K562 (cell line): ENCODE results near the gene PLAGL1. TPM values are rescaled to one million over a fixed set of nuclear protein-coding genes. Genes with fewer than 3 reads are reported as not detected.
A peak's percentile ranks its signal among the peaks of the same experiment; 100 is the strongest.

Experiments used
- ATAC-seq: fragments of 200-7000 bp; cut with Tn5 transposase; 3 replicates; pipeline ENCODE4 v1.9.1; 2020; ENCODE audit warnings: moderate library complexity
- BruUV-seq: library from RNA; stranded (reverse); fragments of 400-500 nt; replicated peaks from 2 replicates; lab custom pipeline; 2021; lab: Mats Ljungman, UMichigan
- CTCF ChIA-PET: fragments of 300-600 bp; formaldehyde crosslinking; extraction: SDS; loops from one replicate; lab custom pipeline; 2021; ENCODE audit warnings: low intra/inter-chr PET ratio; lab: Yijun Ruan, JAX
- POLR2A ChIA-PET: fragments of 300-600, 350-650 bp; sonication (Branson Sonifier 250); formaldehyde crosslinking; extraction: SDS; loops from one replicate; lab custom pipeline; 2021; ENCODE audit warnings: antibody characterized with exemption, inconsistent platforms; lab: Yijun Ruan, JAX
- DNase-seq, 4 experiments: peaks; one replicate each; pipeline versions ENCODE4 v3.0.0 to v3.0.0-alpha.2; 2011 to 2018; ENCODE audit warnings: low spot score in 3 of 4, mixed read lengths in 3 of 4; ENCODE audit errors: extremely low read depth in 1 of 4
- FAIRE-seq: peaks from 2 replicates; lab custom pipeline; 2011; peaks lifted over from hg19 to GRCh38; lab: Jason Lieb, UNC
- H2AFZ ChIP-seq: 2 replicates; pipeline ENCODE4 v1.6.0; 2011; ENCODE audit warnings: low read depth, low read length, control low read depth, inconsistent platforms
- H3K27ac ChIP-seq: fragments of 200-600 bp; 3 replicates; pipeline ENCODE4 v1.8.0; 2011; ENCODE audit warnings: low read depth, mild to moderate bottlenecking, control low read depth, inconsistent platforms, low read length, moderate library complexity, mixed read lengths; ENCODE audit errors: extremely low read depth
- H3K27me3 ChIP-seq, 2 experiments: fragments of 300-600 bp in 1 of 2; 2 replicates in 1 of 2; 3 replicates in 1 of 2; pipeline versions ENCODE4 v1.6.0 to v1.8.0; 2011; ENCODE audit warnings: inconsistent platforms in 2 of 2, low read length in 2 of 2, mild to moderate bottlenecking in 1 of 2, mixed read lengths in 1 of 2, moderate library complexity in 1 of 2; ENCODE audit not compliant: control insufficient read depth in 2 of 2, insufficient read depth in 2 of 2
- H3K36me3 ChIP-seq: fragments of 300-600 bp; 3 replicates; pipeline ENCODE4 v1.8.0; 2011; ENCODE audit warnings: mild to moderate bottlenecking, low read length, inconsistent platforms; ENCODE audit not compliant: control insufficient read depth, insufficient read depth
- H3K4me1 ChIP-seq, 2 experiments: fragments of 200-600 bp in 1 of 2; replicated peaks in 1 of 2; 2 replicates in 1 of 2; 3 replicates in 1 of 2; pipeline versions ENCODE4 v1.5.1 to v1.8.0; 2011; ENCODE audit warnings: inconsistent platforms in 2 of 2, low read length in 2 of 2, mild to moderate bottlenecking in 1 of 2, mixed read lengths in 1 of 2, moderate library complexity in 1 of 2; ENCODE audit not compliant: control insufficient read depth in 2 of 2, insufficient read depth in 2 of 2
- H3K4me2 ChIP-seq: 2 replicates; pipeline ENCODE4 v1.6.1; 2011; ENCODE audit warnings: low read length, control low read depth, inconsistent platforms, mixed read lengths; ENCODE audit not compliant: insufficient read depth
- H3K4me3 ChIP-seq: fragments of 200-600 bp; sonication (generic), shearing (Covaris generic); 2 replicates; pipeline ENCODE4 v1.5.1; 2016; ENCODE audit warnings: control low read depth, inconsistent platforms
- H3K79me2 ChIP-seq: fragments of 200-600 bp; 3 replicates; pipeline ENCODE4 v1.8.0; 2011; ENCODE audit warnings: low read length, inconsistent platforms; ENCODE audit not compliant: control insufficient read depth, insufficient read depth
- H3K9ac ChIP-seq, 2 experiments: 2 replicates each; pipeline versions ENCODE4 v1.6.0 to v1.6.1; 2011; ENCODE audit warnings: low read depth in 2 of 2, low read length in 2 of 2, control low read depth in 1 of 2, inconsistent platforms in 1 of 2, mild to moderate bottlenecking in 1 of 2, mixed read lengths in 1 of 2; ENCODE audit not compliant: insufficient read depth in 1 of 2
- H3K9me1 ChIP-seq: one replicate; pipeline ENCODE4 v1.6.0; 2011; ENCODE audit warnings: inconsistent platforms, mild to moderate bottlenecking, low read length, moderate library complexity; ENCODE audit not compliant: control insufficient read depth, insufficient read depth
- H3K9me3 ChIP-seq: replicated peaks from 2 replicates; pipeline ENCODE4 v1.5.1; 2011; ENCODE audit warnings: low read depth, low read length, inconsistent platforms; ENCODE audit not compliant: control insufficient read depth, insufficient read depth
- H4K20me1 ChIP-seq: replicated peaks from 2 replicates; pipeline ENCODE4 v1.6.1; 2011; ENCODE audit warnings: low read length, inconsistent platforms, mixed read lengths; ENCODE audit not compliant: control insufficient read depth, insufficient read depth
- ATF1 ChIP-seq, 2 experiments: fragments of 450-650 bp in 1 of 2; IDR thresholded peaks; 2 replicates each; pipeline ENCODE4 v1.6.1; 2016; ENCODE audit warnings: missing compliant biosample characterization in 1 of 2, missing genetic modification characterization in 1 of 2
- HDAC2 ChIP-seq: fragments of 450-650 bp; IDR thresholded peaks from 2 replicates; pipeline ENCODE4 v1.6.1; 2016; ENCODE audit warnings: mild to moderate bottlenecking
- MAFF ChIP-seq: IDR thresholded peaks from 2 replicates; pipeline ENCODE4 v1.6.1; 2012; ENCODE audit warnings: low read length, improper control_type of control experiment
- MAFG ChIP-seq: fragments of 450-650 bp; conservative IDR thresholded peaks from 2 replicates; pipeline ENCODE4 v1.6.1; 2016; ENCODE audit warnings: missing genetic modification characterization, missing compliant biosample characterization
- MAFK ChIP-seq: IDR thresholded peaks from 2 replicates; pipeline ENCODE4 v1.6.1; 2011; ENCODE audit warnings: low read length, improper control_type of control experiment
- NFIC ChIP-seq: fragments of 450-650 bp; IDR thresholded peaks from 2 replicates; pipeline ENCODE4 v1.6.1; 2017; ENCODE audit warnings: mild to moderate bottlenecking, inconsistent platforms
- TEAD4 ChIP-seq, 2 experiments: sonication (generic) in 1 of 2; formaldehyde crosslinking in 1 of 2; IDR thresholded peaks; 2 replicates each; pipeline versions ENCODE4 v1.6.1 to v1.8.0; 2012 to 2022; ENCODE audit warnings: borderline replicate concordance in 1 of 2, inconsistent platforms in 1 of 2, low read length in 1 of 2, mild to moderate bottlenecking in 1 of 2, missing genetic modification reagents in 1 of 2
- ZKSCAN1 ChIP-seq: fragments of 150-350 bp; IDR thresholded peaks from 2 replicates; pipeline ENCODE4 v1.6.1; 2016; ENCODE audit warnings: low read depth, low read length
- WGBS: fragments of 100-300 bp; shearing (Covaris generic); methylation state at CpG from one replicate; pipeline ENCODE4 v1.1.6; 2016; ENCODE audit warnings: low coverage, mixed read lengths; ENCODE audit not compliant: insufficient coverage; ENCODE audit errors: missing lambda C conversion rate; 5-methylcytosine and 5-hydroxymethylcytosine counted together
- in situ Hi-C: fragments of 300-500 bp; cut with MboI; formaldehyde crosslinking; loops from 4 replicates; pipeline ENCODE4 v1.15.0; 2018; ENCODE audit warnings: inconsistent platforms, mixed read lengths
- intact Hi-C: fragments of 100-400 bp; cut with micrococcal nuclease; formaldehyde crosslinking; loops from 2 replicates; pipeline ENCODE4 v1.14.2; 2022
- polyA plus RNA-seq, 8 experiments: library from polyadenylated mRNA; depleted of rRNA in 4 of 8; stranded (reverse) in 5 of 8; unstranded in 3 of 8; fragments of >200 nt; fragmentation: Nextera tagmentation in 2 of 8; fragmentation: Illumina TruSeq in 1 of 8; extraction: Ambion mirVana in 2 of 8; extraction: Trizol in 1 of 8; gene quantifications; 2 replicates each; pipeline versions ENCODE4 v1.2.1 to v1.2.3, GENCODE V29; 2011 to 2014; ENCODE audit warnings: inconsistent platforms in 1 of 8, missing spikeins in 1 of 8
- total RNA-seq, 7 experiments: library from RNA; depleted of rRNA in 6 of 7; stranded (reverse); fragments of >200 nt in 6 of 7; fragmentation: Illumina TruSeq in 2 of 7; extraction: Trizol in 2 of 7; gene quantifications; 2 replicates each; pipeline versions ENCODE4 v1.2.1 to v1.2.3, GENCODE V29; 2011 to 2021; ENCODE audit warnings: low replicate concordance in 1 of 7
- TF ChIP-seq, protein P1 (sequence below): sonication (generic); formaldehyde crosslinking; IDR thresholded peaks from 2 replicates; pipeline ENCODE4 v1.8.1; 2022; ENCODE audit warnings: missing genetic modification reagents
- TF ChIP-seq, protein P2 (sequence below), 2 experiments: IDR thresholded peaks in 1 of 2; conservative IDR thresholded peaks in 1 of 2; 2 replicates each; pipeline ENCODE4 v1.6.1; 2016; ENCODE audit warnings: low read depth in 2 of 2, mild to moderate bottlenecking in 1 of 2, missing compliant biosample characterization in 1 of 2, missing genetic modification characterization in 1 of 2, moderate library complexity in 1 of 2
- TF ChIP-seq, protein P3 (sequence below): fragments of 200-400 bp; formaldehyde crosslinking; IDR thresholded peaks from 2 replicates; pipeline ENCODE4 v1.6.1; 2017; ENCODE audit warnings: mild to moderate bottlenecking, low read depth, low read length, moderate library complexity
- TF ChIP-seq, protein P4 (sequence below): sonication (generic); IDR thresholded peaks from 2 replicates; pipeline ENCODE4 v1.6.1; 2016

The PLAGL1 gene
- total and polyA plus RNA-seq, 9 of the 15 experiments (the other 6 are each of a cell fraction or from before 2014, with no cell fraction given): 4.9 to 29.6 (median 13.2) TPM

DNA sequence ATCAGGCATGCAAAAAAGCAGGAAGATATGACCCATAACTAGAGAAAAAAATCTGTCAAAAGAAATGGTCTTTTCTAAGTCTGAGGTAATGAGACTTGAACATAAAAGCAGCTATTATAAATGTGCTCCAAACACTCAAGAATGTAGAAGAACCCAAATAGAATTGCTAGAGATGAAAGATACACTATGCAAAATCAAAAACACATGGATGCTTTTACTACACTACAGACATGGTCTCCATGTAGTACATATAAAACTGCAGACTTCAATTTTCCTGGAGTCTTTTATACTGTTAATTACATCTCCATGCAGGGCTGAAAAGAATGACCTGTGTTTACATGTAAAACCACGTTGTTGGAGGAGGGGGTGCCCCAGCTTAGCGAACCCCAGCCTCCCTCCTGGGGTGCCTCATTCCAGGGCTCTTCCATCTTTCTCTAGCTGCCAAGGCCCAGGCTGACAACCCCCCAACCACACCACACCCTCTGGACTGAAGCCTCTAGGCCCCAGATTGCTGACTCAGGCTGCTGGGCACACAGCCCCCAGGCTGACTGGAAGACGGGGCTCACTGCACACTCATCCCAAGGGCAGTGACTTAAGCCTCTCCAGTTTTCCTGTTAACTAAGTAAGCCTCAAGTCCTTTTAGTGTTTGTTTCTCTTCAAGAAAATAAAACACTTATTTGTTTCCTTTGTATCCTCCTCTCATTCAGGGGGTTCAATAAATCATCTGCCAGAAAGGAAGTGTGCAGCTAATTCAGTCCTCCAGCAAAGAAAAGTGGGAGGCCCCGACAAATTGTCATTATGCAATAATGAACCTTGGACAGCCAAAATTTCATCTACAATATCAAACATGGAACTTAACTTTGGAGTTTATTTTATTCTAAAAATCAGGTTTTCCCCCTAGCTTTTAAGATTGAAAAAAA, 26.0 kb upstream of the PLAGL1 start:
- no TSS peak for BruUV-seq
- H3K4me1 ChIP-seq: no peaks in the 10 kb centered on the region
- WGBS: 5% methylated on average over 4 of the region's 4 CpGs
- H3K4me2 ChIP-seq: no peak overlapping the region
- DNase-seq (peak in 2 of 4 experiments; percentile 32 to 44), FAIRE-seq (no peak), ATAC-seq (peak; percentile 75)
- CTCF ChIA-PET: interaction anchor here (0.7 kb wide), 1 partner anchor 12 kb away, joined by 3 read pairs; no protein-coding TSS in a partner anchor
- no peak overlapping the region for H3K4me3 ChIP-seq
- H3K36me3 ChIP-seq: no peaks in the 10 kb centered on the region
- H2AFZ ChIP-seq: 0 out of 2 replicates have a peak overlapping the region, but pooled peaks have one; percentile 24
- H3K9me1 ChIP-seq: no peaks in the 10 kb centered on the region
- H3K27me3 ChIP-seq: no peaks in the 10 kb centered on the region
- no peaks in the 10 kb centered on the region for H3K79me2 ChIP-seq
- no peak overlapping the region for H3K9ac ChIP-seq
- H3K9me3 ChIP-seq: no peaks in the 10 kb centered on the region
- POLR2A ChIA-PET: interaction anchor here (0.7 to 1.1 kb wide), 3 partner anchors 61 to 1352 kb away, joined by 3 read pairs; partner anchors contain the start of gene SF3B5
- H4K20me1 ChIP-seq: no peaks in the 10 kb centered on the region
- intact Hi-C loops: no loop called here
- no peak overlapping the region for H3K27ac ChIP-seq
- in situ Hi-C loops: no loop called here
- TF ChIP-seq, protein P1, sequence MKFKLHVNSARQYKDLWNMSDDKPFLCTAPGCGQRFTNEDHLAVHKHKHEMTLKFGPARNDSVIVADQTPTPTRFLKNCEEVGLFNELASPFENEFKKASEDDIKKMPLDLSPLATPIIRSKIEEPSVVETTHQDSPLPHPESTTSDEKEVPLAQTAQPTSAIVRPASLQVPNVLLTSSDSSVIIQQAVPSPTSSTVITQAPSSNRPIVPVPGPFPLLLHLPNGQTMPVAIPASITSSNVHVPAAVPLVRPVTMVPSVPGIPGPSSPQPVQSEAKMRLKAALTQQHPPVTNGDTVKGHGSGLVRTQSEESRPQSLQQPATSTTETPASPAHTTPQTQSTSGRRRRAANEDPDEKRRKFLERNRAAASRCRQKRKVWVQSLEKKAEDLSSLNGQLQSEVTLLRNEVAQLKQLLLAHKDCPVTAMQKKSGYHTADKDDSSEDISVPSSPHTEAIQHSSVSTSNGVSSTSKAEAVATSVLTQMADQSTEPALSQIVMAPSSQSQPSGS (CRISPR knock-in tag): no peak
- TF ChIP-seq MAFF: peak; percentile 41; the same call in 1 of the 2 replicates
- TF ChIP-seq, protein P2, sequence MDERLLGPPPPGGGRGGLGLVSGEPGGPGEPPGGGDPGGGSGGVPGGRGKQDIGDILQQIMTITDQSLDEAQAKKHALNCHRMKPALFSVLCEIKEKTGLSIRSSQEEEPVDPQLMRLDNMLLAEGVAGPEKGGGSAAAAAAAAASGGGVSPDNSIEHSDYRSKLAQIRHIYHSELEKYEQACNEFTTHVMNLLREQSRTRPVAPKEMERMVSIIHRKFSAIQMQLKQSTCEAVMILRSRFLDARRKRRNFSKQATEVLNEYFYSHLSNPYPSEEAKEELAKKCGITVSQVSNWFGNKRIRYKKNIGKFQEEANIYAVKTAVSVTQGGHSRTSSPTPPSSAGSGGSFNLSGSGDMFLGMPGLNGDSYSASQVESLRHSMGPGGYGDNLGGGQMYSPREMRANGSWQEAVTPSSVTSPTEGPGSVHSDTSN (CRISPR knock-in tag; IDR thresholded peaks at IDR 0.05; ENCODE audit: low read depth): no peak
- TF ChIP-seq, protein P2 (tag; conservative IDR thresholded peaks at IDR 0.05; ENCODE audit: low read depth): 0 out of 2 replicates have a peak, but pooled peaks have one; percentile 29
- TF ChIP-seq ATF1 (CRISPR knock-in tag; IDR thresholded peaks at IDR 0.05): no peak
- TF ChIP-seq ATF1 (tag; IDR thresholded peaks at IDR 0.05): no peak
- peak; percentile 35; the same call in 1 of the 2 replicates for TF ChIP-seq NFIC
- TF ChIP-seq HDAC2: no peak
- TF ChIP-seq ZKSCAN1: no peak
- peak; percentile 82 for TF ChIP-seq MAFG (tag)
- TF ChIP-seq, protein P3, sequence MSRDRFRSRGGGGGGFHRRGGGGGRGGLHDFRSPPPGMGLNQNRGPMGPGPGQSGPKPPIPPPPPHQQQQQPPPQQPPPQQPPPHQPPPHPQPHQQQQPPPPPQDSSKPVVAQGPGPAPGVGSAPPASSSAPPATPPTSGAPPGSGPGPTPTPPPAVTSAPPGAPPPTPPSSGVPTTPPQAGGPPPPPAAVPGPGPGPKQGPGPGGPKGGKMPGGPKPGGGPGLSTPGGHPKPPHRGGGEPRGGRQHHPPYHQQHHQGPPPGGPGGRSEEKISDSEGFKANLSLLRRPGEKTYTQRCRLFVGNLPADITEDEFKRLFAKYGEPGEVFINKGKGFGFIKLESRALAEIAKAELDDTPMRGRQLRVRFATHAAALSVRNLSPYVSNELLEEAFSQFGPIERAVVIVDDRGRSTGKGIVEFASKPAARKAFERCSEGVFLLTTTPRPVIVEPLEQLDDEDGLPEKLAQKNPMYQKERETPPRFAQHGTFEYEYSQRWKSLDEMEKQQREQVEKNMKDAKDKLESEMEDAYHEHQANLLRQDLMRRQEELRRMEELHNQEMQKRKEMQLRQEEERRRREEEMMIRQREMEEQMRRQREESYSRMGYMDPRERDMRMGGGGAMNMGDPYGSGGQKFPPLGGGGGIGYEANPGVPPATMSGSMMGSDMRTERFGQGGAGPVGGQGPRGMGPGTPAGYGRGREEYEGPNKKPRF: no peak
- TF ChIP-seq MAFK: peak; percentile 79; the same call in 1 of the 2 replicates
- TF ChIP-seq TEAD4 (IDR thresholded peaks at IDR 0.05; ENCODE audit: low read length): no peak
- no peak for TF ChIP-seq TEAD4 (CRISPR knock-in tag; IDR thresholded peaks at IDR 0.05; ENCODE audit: borderline replicate concordance)
- TF ChIP-seq, protein P4, sequence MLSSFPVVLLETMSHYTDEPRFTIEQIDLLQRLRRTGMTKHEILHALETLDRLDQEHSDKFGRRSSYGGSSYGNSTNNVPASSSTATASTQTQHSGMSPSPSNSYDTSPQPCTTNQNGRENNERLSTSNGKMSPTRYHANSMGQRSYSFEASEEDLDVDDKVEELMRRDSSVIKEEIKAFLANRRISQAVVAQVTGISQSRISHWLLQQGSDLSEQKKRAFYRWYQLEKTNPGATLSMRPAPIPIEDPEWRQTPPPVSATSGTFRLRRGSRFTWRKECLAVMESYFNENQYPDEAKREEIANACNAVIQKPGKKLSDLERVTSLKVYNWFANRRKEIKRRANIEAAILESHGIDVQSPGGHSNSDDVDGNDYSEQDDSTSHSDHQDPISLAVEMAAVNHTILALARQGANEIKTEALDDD: 0 out of 2 replicates have a peak, but pooled peaks have one; percentile 36
